GM23248 (cell line): ENCODE measurements around the gene SCGB1A1. TPM values are rescaled to one million over a fixed set of nuclear protein-coding genes. Genes with fewer than 3 reads are reported as not detected.
A peak's percentile ranks its signal among the peaks of the same experiment; 100 is the strongest.

ENCODE experiments used
- DNase-seq: peaks from one replicate; pipeline ENCODE4 v3.0.0-alpha.2; 2015
- H2AFZ ChIP-seq: fragments of 200-600 bp; sonication (generic); 2 replicates; pipeline ENCODE4 v1.6.1; 2016; ENCODE audit warnings: antibody characterized with exemption
- H3F3A ChIP-seq: fragments of 200-600 bp; sonication (generic); 2 replicates; pipeline ENCODE4 v1.6.1; 2016; ENCODE audit warnings: mild to moderate bottlenecking, antibody characterized with exemption, mixed run types; ENCODE audit not compliant: insufficient read depth
- H3K27ac ChIP-seq: fragments of 200-600 bp; sonication (generic); 2 replicates; pipeline ENCODE4 v1.5.1; 2016; ENCODE audit warnings: mild to moderate bottlenecking
- H3K27me3 ChIP-seq: fragments of 200-600 bp; sonication (generic); replicated peaks from 2 replicates; pipeline ENCODE4 v1.6.1; 2016; ENCODE audit warnings: mild to moderate bottlenecking; ENCODE audit not compliant: insufficient read depth
- H3K36me3 ChIP-seq: fragments of 200-600 bp; sonication (generic); 2 replicates; pipeline ENCODE4 v1.6.1; 2016; ENCODE audit warnings: low read depth, mild to moderate bottlenecking
- H3K4me1 ChIP-seq: fragments of 200-600 bp; sonication (generic); 2 replicates; pipeline ENCODE4 v1.6.1; 2016; ENCODE audit warnings: mild to moderate bottlenecking; ENCODE audit not compliant: insufficient read depth
- H3K4me2 ChIP-seq: fragments of 200-600 bp; sonication (generic); one replicate; pipeline ENCODE4 v1.6.1; 2016; ENCODE audit warnings: mild to moderate bottlenecking; ENCODE audit not compliant: unreplicated experiment
- H3K4me3 ChIP-seq: fragments of 200-600 bp; sonication (generic); 2 replicates; pipeline ENCODE4 v1.5.1; 2016; ENCODE audit warnings: mild to moderate bottlenecking
- H3K79me2 ChIP-seq: fragments of 200-600 bp; sonication (generic); 2 replicates; pipeline ENCODE4 v1.6.1; 2016; ENCODE audit warnings: mild to moderate bottlenecking; ENCODE audit not compliant: insufficient read depth
- H3K9ac ChIP-seq: fragments of 200-600 bp; sonication (generic); 2 replicates; pipeline ENCODE4 v1.6.1; 2016; ENCODE audit warnings: mild to moderate bottlenecking
- H3K9me2 ChIP-seq: fragments of 200-600 bp; sonication (generic); 2 replicates; pipeline ENCODE4 v1.6.1; 2016; ENCODE audit warnings: mixed run types, mild to moderate bottlenecking, moderate library complexity; ENCODE audit not compliant: insufficient read depth
- H3K9me3 ChIP-seq: fragments of 200-600 bp; sonication (generic); one replicate; pipeline ENCODE4 v1.6.1; 2017; ENCODE audit warnings: low read depth
- H4K20me1 ChIP-seq: fragments of 200-600 bp; sonication (generic); 2 replicates; pipeline ENCODE4 v1.6.0; 2016; ENCODE audit not compliant: insufficient read depth
- EZH2 ChIP-seq: fragments of 200-600 bp; sonication (generic); IDR thresholded peaks from 2 replicates; pipeline ENCODE4 v1.6.1; 2018; ENCODE audit warnings: antibody characterized with exemption, mild to moderate bottlenecking; ENCODE audit not compliant: insufficient read depth, poor library complexity, severe bottlenecking
- EZH2phosphoT487 ChIP-seq: fragments of 200-600 bp; sonication (generic); IDR thresholded peaks from 2 replicates; pipeline ENCODE4 v1.6.1; 2018; ENCODE audit warnings: antibody characterized with exemption, moderate library complexity, mild to moderate bottlenecking, low read depth; ENCODE audit not compliant: insufficient read depth
- WGBS, 2 experiments: methylation state at CpG; one replicate each; pipeline ENCODE4 v1.1.6; 2015 to 2017; ENCODE audit warnings: low lambda C conversion rate in 2 of 2, low coverage in 1 of 2; ENCODE audit errors: missing lambda C conversion rate in 2 of 2; 5-methylcytosine and 5-hydroxymethylcytosine counted together
- in situ Hi-C: fragments of 300-500 bp; cut with MboI; formaldehyde crosslinking; loops from 2 replicates; pipeline ENCODE4 v1.15.0; 2020
- polyA plus RNA-seq: library from polyadenylated mRNA; unstranded; fragments of >200 nt; fragmentation: Nextera tagmentation; extraction: Ambion mirVana; gene quantifications from 2 replicates; pipeline ENCODE4 v1.2.1, GENCODE V29; 2016
- total RNA-seq: library from RNA; depleted of rRNA; stranded (reverse); fragments of >200 nt; shearing (Covaris generic); gene quantifications from 2 replicates; pipeline ENCODE4 v1.2.3, GENCODE V29; 2014

The SCGB1A1 gene
- total and polyA plus RNA-seq, 2 experiments from 2014 or later: not detected

- in situ Hi-C loops: no loop called here
These were observed 34.1 kb downstream of the SCGB1A1 start for GRCh38 chr11:62452839-62453468.

GRCh38 chr11:62456630-62457029 is 37.8 kb downstream of the SCGB1A1 start:
- no peak for TF ChIP-seq EZH2phosphoT487
- TF ChIP-seq EZH2: no peak
- H3F3A ChIP-seq: peaks cover 2% of the 10 kb centered on the region; the same call in 1 of the 2 replicates
- 79 to 86% methylated on average over 4 of the region's 4 CpGs for WGBS, 2 experiments
- in situ Hi-C loops: no loop called here
- no peak for DNase-seq
- H4K20me1 ChIP-seq: no peaks in the 10 kb centered on the region
- no peaks in the 10 kb centered on the region for H3K79me2 ChIP-seq
- H3K4me1 ChIP-seq: peaks cover 9% of the 10 kb centered on the region
- no peak overlapping the region for H2AFZ ChIP-seq
- H3K27ac ChIP-seq: no peak overlapping the region
- no peak overlapping the region for H3K4me3 ChIP-seq
- H3K9ac ChIP-seq: no peak overlapping the region
- H3K9me2 ChIP-seq: no peaks in the 10 kb centered on the region
- H3K36me3 ChIP-seq: no peaks in the 10 kb centered on the region
- no peaks in the 10 kb centered on the region for H3K27me3 ChIP-seq
- H3K4me2 ChIP-seq: no peak overlapping the region
- no peaks in the 10 kb centered on the region for H3K9me3 ChIP-seq

More at GRCh38 chr11:62452839-62453468, 34.1 kb downstream of the SCGB1A1 start:
- H3K27ac ChIP-seq: no peak overlapping the region
- no peaks in the 10 kb centered on the region for H3K4me1 ChIP-seq
- H2AFZ ChIP-seq: no peak overlapping the region
- DNase-seq: no peak
- H3K79me2 ChIP-seq: no peaks in the 10 kb centered on the region
- no peak overlapping the region for H3K4me2 ChIP-seq
- TF ChIP-seq EZH2phosphoT487: no peak
- TF ChIP-seq EZH2: no peak
- H4K20me1 ChIP-seq: no peaks in the 10 kb centered on the region
- H3K9me3 ChIP-seq: no peaks in the 10 kb centered on the region
- no peaks in the 10 kb centered on the region for H3K36me3 ChIP-seq
- no peak overlapping the region for H3K4me3 ChIP-seq
- 84% methylated on average over 11 of the region's 11 CpGs for WGBS, 2 experiments
- no peaks in the 10 kb centered on the region for H3K27me3 ChIP-seq
- no peaks in the 10 kb centered on the region for H3K9me2 ChIP-seq
- no peak overlapping the region for H3K9ac ChIP-seq
- H3F3A ChIP-seq: no peaks in the 10 kb centered on the region

- Histone ChIP-seq H4K20me1 (no peaks in the 10 kb centered on the region), H3K27ac (no peak overlapping the region), H3K79me2 (no peaks in the 10 kb centered on the region), H2AFZ (no peak overlapping the region), H3F3A (peaks cover 4% of the 10 kb centered on the region; the same call in 1 of the 2 replicates), H3K9ac (no peak overlapping the region), H3K4me2 (no peak overlapping the region), H3K4me3 (no peak overlapping the region), H3K9me3 (no peaks in the 10 kb centered on the region), H3K9me2 (no peaks in the 10 kb centered on the region), H3K4me1 (peaks cover 18% of the 10 kb centered on the region), H3K36me3 (no peaks in the 10 kb centered on the region), H3K27me3 (no peaks in the 10 kb centered on the region)
- WGBS, 2 experiments: 71 to 73% methylated on average over 4 of the region's 4 CpGs
- no peak for DNase-seq
- TF ChIP-seq EZH2: no peak
- no peak for TF ChIP-seq EZH2phosphoT487
- in situ Hi-C loops: no loop called here
These were observed 38.6 kb downstream of the SCGB1A1 start for GRCh38 chr11:62457478-62457877.

GRCh38 chr11:62458212-62459002 is 39.6 kb downstream of the SCGB1A1 start:
- Histone ChIP-seq H3F3A (peaks cover 4% of the 10 kb centered on the region; the same call in 1 of the 2 replicates), H3K9me3 (no peaks in the 10 kb centered on the region), H3K4me3 (no peak overlapping the region), H4K20me1 (no peaks in the 10 kb centered on the region), H3K4me1 (peaks cover 21% of the 10 kb centered on the region), H3K79me2 (no peaks in the 10 kb centered on the region), H3K9ac (no peak overlapping the region), H3K27ac (no peak overlapping the region), H3K4me2 (no peak overlapping the region), H3K9me2 (no peaks in the 10 kb centered on the region), H2AFZ (no peak overlapping the region), H3K36me3 (no peaks in the 10 kb centered on the region), H3K27me3 (no peaks in the 10 kb centered on the region)
- TF ChIP-seq EZH2phosphoT487 (no peak), EZH2 (no peak)
- peak; percentile 36 for DNase-seq
- in situ Hi-C loops: no loop called here
- WGBS, 2 experiments: 42 to 47% methylated on average over 4 of the region's 4 CpGs
